ENCODE results near the gene CSMD2. TPM values are rescaled to one million over a fixed set of nuclear protein-coding genes. Genes with fewer than 3 reads are reported as not detected.

Gene CSMD2
- total RNA-seq, 1 donor from 2014 or later, result 2.1 TPM

- DNase-seq (ENCODE audit: low spot score), result no peak
- Mint-ChIP-seq H3K9me3 (ENCODE audit: unreplicated experiment) (no peaks in the 10 kb centered on the region), H3K27me3 (ENCODE audit: unreplicated experiment) (peaks cover 3% of the 10 kb centered on the region), H3K4me1 (ENCODE audit: unreplicated experiment) (peaks cover 4% of the 10 kb centered on the region), H3K36me3 (ENCODE audit: low read depth, unreplicated experiment) (no peaks in the 10 kb centered on the region), H3K27ac (ENCODE audit: unreplicated experiment) (no peak overlapping the region), H3K4me3 (ENCODE audit: unreplicated experiment) (no peak overlapping the region)
- no peak for TF ChIP-seq CTCF (IDR thresholded peaks at IDR 0.05; ENCODE audit: unreplicated experiment)
Observed at GRCh38 chr1:33921281-33921680, 243.7 kb downstream of the CSMD2 start.

GRCh38 chr1:33918368-33918767 is 246.7 kb downstream of the CSMD2 start:
- H3K4me3 Mint-ChIP-seq (ENCODE audit: unreplicated experiment), result no peak overlapping the region
- H3K27ac Mint-ChIP-seq (ENCODE audit: unreplicated experiment), result no peak overlapping the region
- peaks cover 3% of the 10 kb centered on the region for H3K27me3 Mint-ChIP-seq (ENCODE audit: unreplicated experiment)
- no peak for TF ChIP-seq CTCF (IDR thresholded peaks at IDR 0.05; ENCODE audit: unreplicated experiment)
- H3K9me3 Mint-ChIP-seq (ENCODE audit: unreplicated experiment), result no peaks in the 10 kb centered on the region
- peaks cover 4% of the 10 kb centered on the region for H3K4me1 Mint-ChIP-seq (ENCODE audit: unreplicated experiment)
- DNase-seq (ENCODE audit: low spot score), result no peak
- H3K36me3 Mint-ChIP-seq (ENCODE audit: low read depth, unreplicated experiment), result no peaks in the 10 kb centered on the region

GRCh38 chr1:33916786-33917185 is 248.2 kb downstream of the CSMD2 start:
- Mint-ChIP-seq H3K4me1 (ENCODE audit: unreplicated experiment) (peaks cover 1% of the 10 kb centered on the region), H3K27ac (ENCODE audit: unreplicated experiment) (no peak overlapping the region), H3K4me3 (ENCODE audit: unreplicated experiment) (no peak overlapping the region), H3K9me3 (ENCODE audit: unreplicated experiment) (no peaks in the 10 kb centered on the region), H3K36me3 (ENCODE audit: low read depth, unreplicated experiment) (no peaks in the 10 kb centered on the region), H3K27me3 (ENCODE audit: unreplicated experiment) (peaks cover 2% of the 10 kb centered on the region)
- TF ChIP-seq CTCF (IDR thresholded peaks at IDR 0.05; ENCODE audit: unreplicated experiment), result no peak
- no peak for DNase-seq (ENCODE audit: low spot score)

- H3K36me3 Mint-ChIP-seq (ENCODE audit: low read depth, unreplicated experiment), result no peaks in the 10 kb centered on the region
- H3K4me1 Mint-ChIP-seq (ENCODE audit: unreplicated experiment), result no peaks in the 10 kb centered on the region
- no peak for TF ChIP-seq CTCF (IDR thresholded peaks at IDR 0.05; ENCODE audit: unreplicated experiment)
- H3K4me3 Mint-ChIP-seq (ENCODE audit: unreplicated experiment), result no peak overlapping the region
- H3K9me3 Mint-ChIP-seq (ENCODE audit: unreplicated experiment), result no peaks in the 10 kb centered on the region
- DNase-seq (ENCODE audit: low spot score), result no peak
- H3K27ac Mint-ChIP-seq (ENCODE audit: unreplicated experiment), result no peak overlapping the region
- peaks cover 2% of the 10 kb centered on the region for H3K27me3 Mint-ChIP-seq (ENCODE audit: unreplicated experiment)
Observed at GRCh38 chr1:33914531-33914930, 250.5 kb downstream of the CSMD2 start.

GRCh38 chr1:33908324-33908956 is 256.6 kb downstream of the CSMD2 start:
- H3K9me3 Mint-ChIP-seq (ENCODE audit: unreplicated experiment), result no peaks in the 10 kb centered on the region
- no peak overlapping the region for H3K4me3 Mint-ChIP-seq (ENCODE audit: unreplicated experiment)
- no peaks in the 10 kb centered on the region for H3K36me3 Mint-ChIP-seq (ENCODE audit: low read depth, unreplicated experiment)
- no peak overlapping the region for H3K27ac Mint-ChIP-seq (ENCODE audit: unreplicated experiment)
- H3K27me3 Mint-ChIP-seq (ENCODE audit: unreplicated experiment), result peaks cover 6% of the 10 kb centered on the region
- H3K4me1 Mint-ChIP-seq (ENCODE audit: unreplicated experiment), result no peaks in the 10 kb centered on the region
- no peak for TF ChIP-seq CTCF (IDR thresholded peaks at IDR 0.05; ENCODE audit: unreplicated experiment)
- no peak for DNase-seq (ENCODE audit: low spot score)

All from endothelial cell (in vitro differentiated cells).